Measurements from ENCODE around the gene ANO8. TPM values are rescaled to one million over a fixed set of nuclear protein-coding genes. Genes with fewer than 3 reads are reported as not detected.

ANO8 gene
- total RNA-seq, 1 experiment from 2014 or later, result 21.9 TPM

DNA sequence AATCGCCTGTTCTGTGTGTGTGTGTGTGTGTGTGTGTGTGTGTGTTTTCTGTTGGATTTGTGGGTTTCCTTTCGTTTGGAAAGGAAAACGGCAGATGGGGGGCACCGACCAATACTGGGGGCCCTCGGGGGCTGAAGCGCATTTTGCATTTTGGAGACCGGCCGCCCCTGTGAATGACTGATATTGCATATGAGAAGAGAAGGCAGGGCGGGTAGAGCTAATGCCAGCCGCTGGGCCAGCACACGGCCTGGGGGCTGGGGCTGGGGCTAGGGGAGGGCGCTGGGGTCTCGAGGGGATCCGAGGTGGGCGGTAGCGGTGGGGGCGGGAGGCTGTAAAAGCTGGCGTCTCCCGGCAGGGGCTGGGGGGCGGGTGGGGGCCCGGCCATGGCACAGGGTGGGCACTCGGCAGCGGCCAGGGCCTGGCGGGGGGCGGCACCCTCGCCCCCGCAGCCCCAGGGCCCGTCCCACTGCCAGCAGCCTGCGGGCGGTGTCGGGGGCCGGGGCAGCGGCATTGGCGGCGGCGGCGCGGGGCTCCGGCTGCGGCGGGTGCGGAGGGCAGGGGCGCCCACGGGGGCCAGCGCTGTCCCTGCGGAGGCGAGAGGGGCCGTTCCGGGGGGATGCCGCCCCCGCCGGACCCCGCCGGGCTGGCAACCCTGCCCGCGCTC is 11.2 kb downstream of the ANO8 start:
- Mint-ChIP-seq H3K27ac (peak overlapping the region in 2 of 3 experiments; percentile 52 to 80; a peak in 2 of 7 replicates), H3K9me3 (no peaks in the 10 kb centered on the region), H3K4me1 (peaks cover 6 to 16% of the 10 kb centered on the region in 2 experiments), H3K36me3 (ENCODE audit: insufficient read depth in 1 of 3, low read depth in 3 of 3) (peaks cover 12 to 49% (median 28%) of the 10 kb centered on the region in 3 experiments), H3K27me3 (ENCODE audit: low read depth) (peaks cover 2% of the 10 kb centered on the region; the same call in 1 of the 2 replicates), H3K4me3 (no peak overlapping the region)
- Histone ChIP-seq H4K5ac (ENCODE audit: insufficient read length, low read depth, low read length) (no peak overlapping the region), H2BK20ac (ENCODE audit: low read depth, low read length, poor library complexity, severe bottlenecking) (no peak overlapping the region), H3K4ac (ENCODE audit: low read depth, low read length) (no peak overlapping the region), H3K4me2 (ENCODE audit: insufficient read depth, insufficient read length, low read length) (no peak overlapping the region), H3K9me3 (ENCODE audit: control insufficient read depth, low read depth, low read length) (no peaks in the 10 kb centered on the region), H2AK5ac (ENCODE audit: insufficient read length, low read length) (no peak overlapping the region), H3K27me3 (ENCODE audit: insufficient read depth, low read length) (no peaks in the 10 kb centered on the region), H3K23me2 (ENCODE audit: insufficient read length, low read depth, low read length, poor library complexity, severe bottlenecking) (peaks cover 5% of the 10 kb centered on the region), H3K79me2 (ENCODE audit: insufficient read depth, low read length) (no peaks in the 10 kb centered on the region), H3K18ac (ENCODE audit: insufficient read length, low read depth, low read length) (no peak overlapping the region), H4K20me1 (ENCODE audit: control insufficient read depth, insufficient read depth, insufficient read length) (no peaks in the 10 kb centered on the region), H3K27ac (ENCODE audit: insufficient read length, low read depth, low read length) (no peak overlapping the region), H2BK12ac (ENCODE audit: insufficient read length, low read depth, low read length) (no peak overlapping the region), H2AFZ (ENCODE audit: low read length) (no peak overlapping the region), H3K4me1 (ENCODE audit: insufficient read depth, low read length) (no peaks in the 10 kb centered on the region), H3K79me1 (ENCODE audit: insufficient read depth, low read depth, low read length, poor library complexity, severe bottlenecking) (no peaks in the 10 kb centered on the region), H2BK5ac (ENCODE audit: insufficient read length, low read length) (no peak overlapping the region), H4K8ac (replicated peaks; ENCODE audit: insufficient read length, low read depth, low read length) (no peak overlapping the region), H3K23ac (ENCODE audit: insufficient read length, low read depth, low read length) (no peak overlapping the region), H4K91ac (ENCODE audit: insufficient read length, low read depth, low read length) (no peak overlapping the region), H3T11ph (ENCODE audit: low read length) (no peak overlapping the region), H3K14ac (ENCODE audit: insufficient read depth, low read length) (no peak overlapping the region), H2BK120ac (ENCODE audit: low read depth, low read length, poor library complexity, severe bottlenecking) (no peak overlapping the region), H3K56ac (ENCODE audit: insufficient read length, low read depth, low read length) (no peak overlapping the region), H3K9ac (ENCODE audit: extremely low read depth, insufficient read length, low read length) (no peak overlapping the region), H2BK15ac (ENCODE audit: low read depth, low read length) (no peak overlapping the region)
- no peak for DNase-seq
- WGBS (ENCODE audit: extremely low coverage, insufficient read length, low lambda C conversion rate), result no CpG with 5 or more reads among the region's 56 CpGs
- TF ChIP-seq, protein P1, sequence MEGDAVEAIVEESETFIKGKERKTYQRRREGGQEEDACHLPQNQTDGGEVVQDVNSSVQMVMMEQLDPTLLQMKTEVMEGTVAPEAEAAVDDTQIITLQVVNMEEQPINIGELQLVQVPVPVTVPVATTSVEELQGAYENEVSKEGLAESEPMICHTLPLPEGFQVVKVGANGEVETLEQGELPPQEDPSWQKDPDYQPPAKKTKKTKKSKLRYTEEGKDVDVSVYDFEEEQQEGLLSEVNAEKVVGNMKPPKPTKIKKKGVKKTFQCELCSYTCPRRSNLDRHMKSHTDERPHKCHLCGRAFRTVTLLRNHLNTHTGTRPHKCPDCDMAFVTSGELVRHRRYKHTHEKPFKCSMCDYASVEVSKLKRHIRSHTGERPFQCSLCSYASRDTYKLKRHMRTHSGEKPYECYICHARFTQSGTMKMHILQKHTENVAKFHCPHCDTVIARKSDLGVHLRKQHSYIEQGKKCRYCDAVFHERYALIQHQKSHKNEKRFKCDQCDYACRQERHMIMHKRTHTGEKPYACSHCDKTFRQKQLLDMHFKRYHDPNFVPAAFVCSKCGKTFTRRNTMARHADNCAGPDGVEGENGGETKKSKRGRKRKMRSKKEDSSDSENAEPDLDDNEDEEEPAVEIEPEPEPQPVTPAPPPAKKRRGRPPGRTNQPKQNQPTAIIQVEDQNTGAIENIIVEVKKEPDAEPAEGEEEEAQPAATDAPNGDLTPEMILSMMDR (conservative IDR thresholded peaks at IDR 0.05), result no peak
